GM20431 (cell line): Measurements from ENCODE around the gene SLC9A9.

Experiments
- in situ Hi-C: fragments of 300-500 bp; cut with MseI, MboI; formaldehyde crosslinking; loops from one replicate; pipeline ENCODE4 v1.15.0; 2020; ENCODE audit warnings: low sequenced_read_pairs; ENCODE audit not compliant: unreplicated experiment

Gene SLC9A9

GRCh38 chr3:143352850-143353550 lies 495.3 kb downstream of the SLC9A9 start:
- in situ Hi-C loops = no loop called here

- in situ Hi-C loops = no loop called here
Observed at GRCh38 chr3:143351895-143352608, 496.2 kb downstream of the SLC9A9 start.

GRCh38 chr3:143351354-143351753 lies 496.9 kb downstream of the SLC9A9 start:
- in situ Hi-C loops = no loop called here

GRCh38 chr3:143349455-143349854 lies 498.8 kb downstream of the SLC9A9 start:
- in situ Hi-C loops = no loop called here

- in situ Hi-C loops = no loop called here
Observed at GRCh38 chr3:143348486-143349327, 499.6 kb downstream of the SLC9A9 start.

- in situ Hi-C loops = no loop called here
Observed at GRCh38 chr3:143344516-143345165, 503.6 kb downstream of the SLC9A9 start.

- in situ Hi-C loops = no loop called here
Observed at GRCh38 chr3:143343944-143344343, 504.3 kb downstream of the SLC9A9 start.

GRCh38 chr3:143343031-143343430 lies 505.2 kb downstream of the SLC9A9 start:
- in situ Hi-C loops = no loop called here

- in situ Hi-C loops = no loop called here
Observed at GRCh38 chr3:143339451-143339850, 508.8 kb downstream of the SLC9A9 start.

- in situ Hi-C loops = no loop called here
Observed at GRCh38 chr3:143337387-143337786, 510.9 kb downstream of the SLC9A9 start.

- in situ Hi-C loops = no loop called here
Observed at GRCh38 chr3:143334231-143334630, 514.0 kb downstream of the SLC9A9 start.

- in situ Hi-C loops = no loop called here
Observed at GRCh38 chr3:143333367-143333766, 514.9 kb downstream of the SLC9A9 start.

GRCh38 chr3:143332026-143332425 lies 516.2 kb downstream of the SLC9A9 start:
- in situ Hi-C loops = no loop called here

GRCh38 chr3:143331350-143331749 lies 516.9 kb downstream of the SLC9A9 start:
- in situ Hi-C loops = no loop called here

GRCh38 chr3:143330296-143330868 lies 517.9 kb downstream of the SLC9A9 start:
- in situ Hi-C loops = no loop called here

- in situ Hi-C loops = no loop called here
Observed at GRCh38 chr3:143329567-143330211, 518.6 kb downstream of the SLC9A9 start.

GRCh38 chr3:143328451-143328850 lies 519.8 kb downstream of the SLC9A9 start:
- in situ Hi-C loops = no loop called here

- in situ Hi-C loops = no loop called here
Observed at GRCh38 chr3:143326983-143327778, 521.1 kb downstream of the SLC9A9 start.
